ENCODE results near the gene CDH24. TPM values are rescaled to one million over a fixed set of nuclear protein-coding genes. Genes with fewer than 3 reads are reported as not detected.

Gene CDH24
- total and polyA plus RNA-seq, 2 of the 8 experiments (the other 6 are each of a cell fraction or from before 2014, with no cell fraction given), result 18.1 to 27.6 TPM

- Histone ChIP-seq H3K14ac (ENCODE audit: insufficient read length) (no peak overlapping the region), H3K18ac (ENCODE audit: extremely low read depth, low read length) (no peak overlapping the region), H3K4me1 (replicated peaks in 1 of 4; ENCODE audit: control insufficient read depth in 3 of 4, insufficient read depth in 4 of 4, low read length in 3 of 4) (peaks cover 0 to 7% (median 0%) of the 10 kb centered on the region in 4 experiments; a peak in 1 of 7 replicates), H4K91ac (replicated peaks; ENCODE audit: insufficient read length, low read length) (no peak overlapping the region), H3K79me2 (ENCODE audit: control insufficient read depth in 1 of 2, insufficient read depth in 2 of 2, low read length in 2 of 2) (no peaks in the 10 kb centered on the region), H3K4me2 (ENCODE audit: insufficient read depth in 1 of 2, low read depth in 2 of 2, low read length in 2 of 2) (no peak overlapping the region), H3K27ac (ENCODE audit: low read depth, low read length) (no peak overlapping the region), H2BK12ac (ENCODE audit: low read depth, low read length) (no peak overlapping the region), H2BK15ac (ENCODE audit: low read length) (no peak overlapping the region), H3K23me2 (ENCODE audit: low read depth, low read length) (no peaks in the 10 kb centered on the region), H4K20me1 (replicated peaks in 1 of 2; ENCODE audit: control insufficient read depth in 1 of 2, insufficient read depth in 2 of 2, low read length in 2 of 2) (no peaks in the 10 kb centered on the region), H2BK20ac (ENCODE audit: low read length) (no peak overlapping the region), H2BK120ac (replicated peaks; ENCODE audit: low read depth, low read length) (no peak overlapping the region), H3K56ac (replicated peaks; ENCODE audit: insufficient read length, low read depth, low read length) (no peak overlapping the region), H2BK5ac (ENCODE audit: low read depth, low read length) (no peak overlapping the region), H4K8ac (ENCODE audit: extremely low read depth, insufficient read depth, low read length) (no peak overlapping the region), H2AK5ac (ENCODE audit: low read depth, low read length) (no peak overlapping the region), H2AFZ (ENCODE audit: low read length) (no peak overlapping the region), H3K36me3 (ENCODE audit: control insufficient read depth in 2 of 4, insufficient read depth in 4 of 4, low read length in 3 of 4) (peaks cover 0 to 4% (median 0%) of the 10 kb centered on the region in 4 experiments; a peak in 1 of 8 replicates), H3K9ac (replicated peaks in 1 of 4; ENCODE audit: extremely low read depth in 1 of 4, low read depth in 3 of 4, low read length in 3 of 4) (no peak overlapping the region), H3K27me3 (replicated peaks in 1 of 4; ENCODE audit: control insufficient read depth in 3 of 4, extremely low read depth in 1 of 4, insufficient read depth in 3 of 4, low read length in 3 of 4) (no peaks in the 10 kb centered on the region), H4K5ac (ENCODE audit: insufficient read length, low read depth, low read length) (no peak overlapping the region), H3K9me3 (ENCODE audit: insufficient read depth in 2 of 2, low read depth in 1 of 2, low read length in 1 of 2) (no peaks in the 10 kb centered on the region), H3K4ac (replicated peaks; ENCODE audit: insufficient read length, low read depth, low read length) (no peak overlapping the region), H3K4me3 (ENCODE audit: extremely low read depth in 1 of 4, insufficient read depth in 2 of 4, low read depth in 3 of 4, low read length in 4 of 4) (no peak overlapping the region), H3K23ac (ENCODE audit: insufficient read length) (no peak overlapping the region), H3K79me1 (ENCODE audit: low read depth, low read length) (no peaks in the 10 kb centered on the region; the same call in 1 of the 2 replicates)
- POLR2A ChIA-PET (ENCODE audit: partially characterized antibody), result interaction anchor here (0.9 to 2.8 kb wide), 8 partner anchors 12 to 114 kb away, joined by 3 to 7 read pairs (median 4); partner anchors contain the start of gene PRMT5
- DNase-seq (ENCODE audit: low read depth in 1 of 2, low spot score in 2 of 2) (no peak), FAIRE-seq (no peak)
- TF ChIP-seq SRF (IDR thresholded peaks at IDR 0.05; ENCODE audit: low read depth, low read length) (no peak), CREB1 (IDR thresholded peaks at IDR 0.05) (no peak), SAP30 (IDR thresholded peaks at IDR 0.05; ENCODE audit: insufficient read depth, insufficient replicate concordance, low read length) (no peak), SIN3A (conservative IDR thresholded peaks at IDR 0.05 in 1 of 2, IDR thresholded peaks at IDR 0.05 in 1 of 2; ENCODE audit: low read depth in 1 of 2, low read length in 2 of 2) (no peak), ATF3 (IDR thresholded peaks at IDR 0.05; ENCODE audit: insufficient read depth, low read depth, low read length) (no peak), BCL11A (IDR thresholded peaks at IDR 0.05; ENCODE audit: low read depth in 2 of 2, low read length in 2 of 2) (no peak)
- CTCF ChIA-PET (ENCODE audit: partially characterized antibody), result interaction anchor here (1.0 to 29.2 kb wide), 14 partner anchors 8 to 113 kb away, joined by 3 to 785 read pairs (median 6); partner anchors contain the start of gene AJUBA
- WGBS, 2 experiments (ENCODE audit: extremely low coverage in 1 of 2, insufficient coverage in 1 of 2, insufficient read length in 1 of 2, insufficient replicate concordance in 2 of 2, low coverage in 1 of 2, low lambda C conversion rate in 2 of 2, missing lambda C conversion rate in 1 of 2), result 88% methylated on average over 5 of the region's 6 CpGs; no CpG with 5 or more reads in 1 of the 2 experiments
Measured at GRCh38 chr14:23043145-23043544, 14.2 kb downstream of the CDH24 start.

Measured in H1 (cell line).